HuH-7.5 (cell line): ENCODE results near the gene RAB9B.
"Not testable (repeated sequence)": the region's sequence is repeated elsewhere in the genome, so short reads cannot be mapped to it uniquely, and the experiment has no call there.

ENCODE experiments used
- DNase-seq: peaks from one replicate; pipeline ENCODE4 v3.0.0; 2011; ENCODE audit warnings: low spot score

RAB9B gene

GRCh38 chrX:103831803-103832544, at the start of gene RAB9B:
RAB9B (minus strand) TSS chrX:103832257; CDS start chrX:103825784, 6,473 bp downstream.
- DNase-seq: peak; percentile 61

GRCh38 chrX:103879339-103879738, 47.3 kb upstream of the RAB9B start:
- DNase-seq: no peak

GRCh38 chrX:103878466-103879122, 46.5 kb upstream of the RAB9B start:
- DNase-seq: no peak

GRCh38 chrX:103877571-103877970, 45.5 kb upstream of the RAB9B start:
- DNase-seq: no peak

- no peak for DNase-seq
Observed at GRCh38 chrX:103864886-103865534, 33.0 kb upstream of the RAB9B start.

DNA sequence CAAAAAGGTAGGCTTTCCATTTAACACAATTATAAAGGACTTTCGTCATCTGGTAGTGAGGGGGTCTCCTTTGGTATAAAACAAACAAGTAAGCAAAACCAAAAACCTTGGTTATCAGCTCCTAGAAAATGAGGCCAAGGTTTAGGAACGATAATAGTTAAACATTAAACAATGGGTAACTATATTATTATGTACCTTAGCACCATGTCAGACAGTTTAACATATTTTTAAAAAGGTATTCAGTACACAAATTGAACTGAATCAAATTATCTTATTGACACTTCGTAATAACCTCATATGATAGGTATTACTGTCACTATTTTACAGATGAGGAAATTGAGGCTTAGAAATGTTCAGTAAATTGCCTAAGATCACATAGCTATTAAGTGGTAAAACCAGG, 32.1 kb upstream of the RAB9B start:
- DNase-seq: no peak

DNA sequence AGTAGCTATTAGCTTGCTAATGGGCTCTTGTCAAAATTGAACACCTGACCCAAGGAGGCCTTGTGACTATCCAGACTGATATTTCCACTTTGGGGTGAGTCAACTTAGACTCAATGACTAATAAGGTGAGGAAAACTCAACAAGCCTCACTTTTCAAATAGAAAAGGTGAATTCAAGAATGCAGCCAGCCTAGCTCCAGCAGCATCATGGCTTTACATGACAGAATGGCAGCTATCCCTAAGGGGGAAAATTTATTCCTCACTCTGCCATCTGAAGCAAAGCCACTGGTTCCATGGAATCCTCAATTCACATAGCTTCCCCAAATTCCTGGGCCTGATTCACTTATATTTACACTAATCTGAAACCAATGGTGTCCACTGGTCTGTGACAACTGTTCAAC, 29.1 kb upstream of the RAB9B start:
- DNase-seq: no peak

GRCh38 chrX:103849558-103849957, 17.5 kb upstream of the RAB9B start:
- DNase-seq: no peak

GRCh38 chrX:103847174-103847870, 15.3 kb upstream of the RAB9B start:
- DNase-seq: no peak

DNA sequence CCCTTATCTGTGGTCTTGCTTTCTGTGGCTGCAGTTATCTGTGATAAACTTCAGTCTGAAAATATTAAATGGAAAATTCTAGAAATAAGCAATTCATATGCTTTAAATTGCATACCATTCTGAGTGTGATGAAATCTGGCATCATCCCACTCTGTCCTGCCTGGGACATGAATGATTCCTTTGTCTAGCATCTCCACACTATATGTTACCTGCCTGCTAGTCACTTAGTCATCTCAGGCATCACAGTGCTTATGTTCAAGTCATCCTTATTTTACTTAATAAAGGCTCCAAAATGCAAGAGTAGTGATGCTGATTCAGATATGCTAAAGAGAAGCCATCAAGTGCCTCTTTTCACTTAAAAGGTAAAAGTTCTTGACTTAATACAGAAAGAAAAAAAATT, 14.3 kb upstream of the RAB9B start:
- no peak for DNase-seq

DNA sequence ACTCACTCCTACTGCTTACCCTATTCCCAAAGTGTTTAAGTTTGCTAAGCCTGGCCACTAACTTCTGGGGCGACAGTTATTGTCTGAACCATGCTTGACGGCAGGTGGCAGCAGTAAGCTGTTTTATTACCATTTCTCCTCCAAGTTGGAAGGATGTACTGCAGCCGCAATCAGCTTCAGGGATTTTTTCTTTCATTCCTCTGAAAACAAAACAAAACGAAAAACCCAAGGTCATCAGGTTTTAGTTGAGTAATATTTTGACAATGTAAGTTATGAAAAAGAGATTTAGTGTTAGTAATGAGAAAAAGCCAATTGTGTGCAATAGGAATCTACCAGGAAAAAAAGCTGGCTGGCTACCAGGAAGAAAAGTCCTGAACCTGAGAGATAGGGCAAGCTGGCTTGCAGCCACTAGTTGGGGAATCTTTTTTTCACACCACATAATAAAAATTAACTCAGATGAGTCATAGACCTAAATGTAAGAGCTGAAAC, 13.2 kb upstream of the RAB9B start:
- peak; percentile 7 for DNase-seq

GRCh38 chrX:103839404-103839803, 7.3 kb upstream of the RAB9B start:
- DNase-seq: no peak

DNA sequence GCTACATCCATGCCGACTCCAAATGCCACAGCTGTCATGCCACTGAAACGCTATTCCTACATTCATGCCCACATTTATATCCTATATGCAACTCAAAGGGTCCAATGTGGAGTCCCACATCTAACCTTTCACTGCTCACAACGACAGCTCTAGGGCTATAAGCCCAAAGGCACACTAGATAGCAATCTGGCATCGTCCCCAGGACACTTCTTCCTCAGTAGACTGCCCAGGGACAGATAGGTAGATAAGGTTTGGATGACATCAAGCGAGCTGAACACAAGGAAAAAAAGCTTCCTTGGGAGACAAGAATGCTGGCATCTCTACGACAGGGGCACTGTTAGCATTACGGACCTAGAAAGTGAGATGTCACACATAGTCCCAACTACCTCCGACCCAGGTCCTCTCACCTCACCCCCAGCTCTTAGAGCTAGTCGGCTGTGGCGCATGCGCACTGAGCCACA, 685 bp downstream of the RAB9B start:
- no peak for DNase-seq

DNA sequence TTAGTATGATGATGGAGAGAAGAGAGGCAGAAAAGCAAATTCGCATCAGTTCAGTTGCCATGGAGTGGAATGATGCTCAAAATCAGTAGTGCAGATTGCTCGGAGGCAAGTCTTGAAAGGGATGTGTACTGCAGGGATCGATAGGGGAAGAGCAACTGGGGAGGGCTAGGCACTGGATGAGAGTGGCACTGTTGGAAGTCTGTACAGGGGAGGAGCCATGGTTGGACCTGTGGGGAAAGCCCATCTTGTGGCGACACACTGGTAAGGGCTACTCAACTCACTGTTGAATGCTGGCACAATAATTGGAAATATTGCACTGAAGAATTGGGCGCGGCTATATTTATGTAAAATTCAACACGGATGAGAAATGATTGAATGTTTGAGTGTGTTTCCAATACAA, 1.2 kb downstream of the RAB9B start:
- no peak for DNase-seq

DNA sequence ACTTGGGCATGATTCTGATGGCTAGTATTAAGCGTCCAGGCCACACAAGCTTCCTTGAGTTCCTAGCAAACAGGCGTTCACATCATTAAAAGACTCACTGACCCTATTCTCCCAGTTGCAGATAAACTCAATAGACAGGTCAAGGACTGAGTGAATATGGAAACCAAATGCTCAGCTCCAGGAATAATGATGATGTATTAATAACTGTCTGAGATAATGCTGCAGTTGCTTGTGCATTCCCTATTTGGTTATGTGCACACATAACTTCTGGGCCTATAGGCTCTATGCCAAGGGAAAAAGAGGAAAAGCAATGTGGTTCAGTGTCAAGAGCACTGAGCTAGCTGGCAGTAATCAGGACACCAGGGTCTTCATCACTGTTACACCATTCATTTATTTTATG, 3.5 kb downstream of the RAB9B start:
- no peak for DNase-seq

- DNase-seq: no peak
Observed at GRCh38 chrX:103825881-103826280, 6.2 kb downstream of the RAB9B start.

DNA sequence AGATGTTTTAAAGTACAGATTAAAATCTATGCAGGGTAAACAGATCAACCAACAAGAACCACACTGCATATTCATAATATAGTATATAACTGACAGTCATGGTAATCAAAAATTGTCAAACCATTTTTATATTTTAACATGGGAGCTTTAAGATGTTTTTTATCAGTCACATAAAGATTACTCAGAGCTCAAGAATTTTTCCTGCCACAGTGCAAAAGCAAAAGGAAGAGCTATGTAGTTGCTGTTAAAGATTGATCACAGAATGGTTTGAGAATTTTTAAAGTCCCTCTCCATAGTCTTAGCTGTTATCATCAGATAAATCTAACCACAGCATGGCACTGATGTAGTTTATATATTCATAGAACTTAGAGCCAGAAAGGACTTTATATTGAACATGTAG, 8.5 kb downstream of the RAB9B start:
- DNase-seq: no peak

DNA sequence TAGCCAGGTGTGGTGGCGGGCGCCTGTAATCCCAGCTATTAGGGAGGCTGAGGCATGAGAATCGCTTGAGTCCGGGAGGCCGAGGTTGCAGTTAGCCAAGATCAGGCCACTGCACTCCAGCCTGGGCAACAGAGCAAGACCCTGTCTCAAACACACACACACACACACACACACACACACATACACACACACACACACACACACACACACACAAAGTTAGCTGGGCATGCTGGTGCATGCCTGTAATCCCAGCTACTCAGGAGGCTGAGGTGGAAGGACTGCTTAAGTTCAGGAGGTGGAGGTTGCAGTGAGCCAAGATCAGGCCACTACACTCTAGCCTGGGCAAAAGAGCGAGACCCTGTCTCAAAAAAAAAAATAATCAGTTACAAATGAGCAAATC, 11.3 kb downstream of the RAB9B start:
- not testable (repeated sequence) for DNase-seq

DNA sequence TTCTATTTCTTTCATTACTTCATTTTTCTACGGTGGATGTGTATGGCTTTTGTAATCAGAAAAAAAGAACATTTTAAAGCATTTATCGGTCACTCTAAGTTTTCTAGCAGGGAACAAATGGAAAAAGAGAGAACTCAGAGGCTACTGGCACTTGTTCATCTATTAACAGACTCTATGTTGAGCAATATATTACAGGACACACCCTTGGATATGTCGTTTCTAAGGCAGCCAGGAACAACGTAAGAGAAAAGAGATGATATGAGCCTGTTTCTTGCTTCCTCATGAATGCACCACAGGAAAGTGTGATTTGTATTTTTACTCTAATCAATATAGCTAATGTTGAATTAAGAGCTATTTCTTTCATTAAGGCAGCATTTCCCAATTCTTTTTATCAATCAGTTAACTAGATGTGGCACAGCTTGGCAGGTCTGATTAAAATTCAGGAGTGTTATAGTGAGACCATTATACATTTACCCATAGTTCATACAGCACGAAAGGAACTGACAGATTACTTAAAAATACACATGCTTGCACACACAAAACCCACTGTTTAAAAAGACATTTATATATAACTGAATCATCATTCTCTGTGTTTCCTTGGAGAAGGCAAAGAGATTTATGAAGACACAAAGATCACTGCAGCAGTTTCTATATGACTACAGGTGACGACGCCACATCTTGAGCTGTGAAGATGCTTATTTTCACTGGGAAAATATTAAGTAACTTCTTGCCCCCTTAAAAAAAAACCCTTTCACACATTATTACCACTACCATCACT, 13.0 kb downstream of the RAB9B start:
- no peak for DNase-seq

GRCh38 chrX:103817502-103817901, 14.6 kb downstream of the RAB9B start:
- no peak for DNase-seq

- DNase-seq: not testable (repeated sequence)
Observed at GRCh38 chrX:103817101-103817500, 15.0 kb downstream of the RAB9B start.

GRCh38 chrX:103811858-103812257, 20.2 kb downstream of the RAB9B start:
- no peak for DNase-seq
